Skeletal muscle tissue (tissue), 4 donors: ENCODE measurements around the gene TJAP1. TPM values are rescaled to one million over a fixed set of nuclear protein-coding genes. Genes with fewer than 3 reads are reported as not detected.
"Not testable (repeated sequence)": the region's sequence is repeated elsewhere in the genome, so short reads cannot be mapped to it uniquely, and the experiment has no call there.

Source experiments
- H3K27ac ChIP-seq: one replicate; pipeline ENCODE4 v1.7.0; 2013; ENCODE audit warnings: mild to moderate bottlenecking, low read depth, low read length, inconsistent platforms
- H3K27me3 ChIP-seq, 3 donors: one replicate each; pipeline ENCODE4 v1.7.0; 2013; ENCODE audit warnings: low read length in 3 of 3; ENCODE audit not compliant: control insufficient read depth in 3 of 3, insufficient read depth in 3 of 3
- H3K36me3 ChIP-seq, 3 donors: one replicate each; pipeline ENCODE4 v1.7.0; 2013; ENCODE audit warnings: low read length in 3 of 3; ENCODE audit not compliant: control insufficient read depth in 3 of 3, insufficient read depth in 3 of 3
- H3K4me1 ChIP-seq, 3 donors: one replicate each; pipeline ENCODE4 v1.7.0; 2013; ENCODE audit warnings: low read length in 3 of 3, mild to moderate bottlenecking in 3 of 3; ENCODE audit not compliant: control insufficient read depth in 3 of 3, insufficient read depth in 3 of 3
- H3K4me3 ChIP-seq, 3 donors: one replicate each; pipeline ENCODE4 v1.7.0; 2013; ENCODE audit warnings: low read length in 3 of 3
- H3K9ac ChIP-seq, 3 donors: one replicate each; pipeline ENCODE4 v1.7.0; 2013; ENCODE audit warnings: low read length in 3 of 3, mild to moderate bottlenecking in 3 of 3, moderate library complexity in 2 of 3, low read depth in 1 of 3
- H3K9me3 ChIP-seq, 3 donors: one replicate each; pipeline ENCODE4 v1.7.0; 2013; ENCODE audit warnings: low read length in 3 of 3; ENCODE audit not compliant: control insufficient read depth in 3 of 3
- total RNA-seq: library from RNA; depleted of rRNA; stranded (reverse); fragments of >200 nt; gene quantifications from one replicate; pipeline ENCODE4 v1.2.3, GENCODE V29; 2014
- donor health status: Osteomylitis.

TJAP1 gene
- total RNA-seq, 1 donor from 2014 or later: 7.8 TPM

GRCh38 chr6:43497689-43498088 is 20.3 kb downstream of the TJAP1 start:
- Histone ChIP-seq H3K9me3 (no peaks in the 10 kb centered on the region), H3K27ac (no peak overlapping the region), H3K4me1 (peaks cover 26 to 62% (median 48%) of the 10 kb centered on the region in 3 donors), H3K27me3 (no peaks in the 10 kb centered on the region), H3K36me3 (peaks cover 43 to 50% (median 46%) of the 10 kb centered on the region in 3 donors), H3K9ac (no peak overlapping the region), H3K4me3 (no peak overlapping the region)

GRCh38 chr6:43498291-43498690 is 20.9 kb downstream of the TJAP1 start:
- H3K27me3 ChIP-seq, H3K4me3 ChIP-seq, H3K9me3 ChIP-seq, H3K9ac ChIP-seq, H3K27ac ChIP-seq: not testable (repeated sequence)
- H3K4me1 ChIP-seq: peaks cover 20 to 56% (median 42%) of the 10 kb centered on the region in 3 donors
- H3K36me3 ChIP-seq: peaks cover 49 to 56% (median 52%) of the 10 kb centered on the region in 3 donors

DNA sequence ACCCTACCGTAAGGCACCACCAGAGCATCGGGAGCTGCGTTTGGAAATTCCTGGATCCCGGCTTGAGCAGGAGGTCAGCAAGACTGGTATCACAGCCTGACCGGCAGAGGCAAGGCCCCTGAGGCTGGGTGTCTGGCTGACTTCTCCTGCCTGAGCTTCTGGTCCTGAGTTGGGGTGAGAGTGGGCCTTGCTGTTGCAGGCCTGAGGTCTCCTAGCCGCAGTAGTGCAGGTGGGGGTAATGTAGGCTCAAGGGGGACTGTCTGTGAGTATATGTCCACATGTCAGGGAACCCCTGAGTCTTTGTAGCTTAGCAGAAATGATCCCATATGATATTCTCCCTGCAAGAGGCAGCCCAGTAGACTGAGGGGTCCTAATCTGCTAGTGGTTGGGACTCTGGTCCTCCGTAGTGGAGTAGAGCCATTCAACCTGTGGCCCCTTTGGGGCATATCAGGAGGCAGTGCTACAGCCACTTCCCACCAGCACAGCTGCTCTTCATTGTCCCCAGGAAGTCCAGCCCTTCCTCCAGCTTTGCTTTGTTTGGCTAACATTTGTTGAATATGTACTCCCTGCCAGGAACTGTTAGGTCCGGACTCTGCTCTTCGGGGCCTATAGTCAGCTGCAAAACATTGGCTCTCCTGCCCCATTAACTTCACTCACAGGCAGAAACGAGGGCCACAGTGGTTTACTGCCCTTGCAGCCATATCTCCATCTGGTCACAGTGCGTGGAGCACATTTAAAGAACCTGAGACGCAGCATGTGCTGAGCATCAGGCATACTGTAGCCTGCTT is 21.9 kb downstream of the TJAP1 start:
- H3K36me3 ChIP-seq: peaks cover 55 to 61% (median 58%) of the 10 kb centered on the region in 3 donors
- no peak overlapping the region for H3K9ac ChIP-seq
- H3K9me3 ChIP-seq: no peaks in the 10 kb centered on the region
- H3K27me3 ChIP-seq: no peaks in the 10 kb centered on the region
- no peak overlapping the region for H3K4me3 ChIP-seq
- peak overlapping the region; percentile 13 for H3K27ac ChIP-seq
- peaks cover 18 to 47% (median 33%) of the 10 kb centered on the region in 3 donors for H3K4me1 ChIP-seq

DNA sequence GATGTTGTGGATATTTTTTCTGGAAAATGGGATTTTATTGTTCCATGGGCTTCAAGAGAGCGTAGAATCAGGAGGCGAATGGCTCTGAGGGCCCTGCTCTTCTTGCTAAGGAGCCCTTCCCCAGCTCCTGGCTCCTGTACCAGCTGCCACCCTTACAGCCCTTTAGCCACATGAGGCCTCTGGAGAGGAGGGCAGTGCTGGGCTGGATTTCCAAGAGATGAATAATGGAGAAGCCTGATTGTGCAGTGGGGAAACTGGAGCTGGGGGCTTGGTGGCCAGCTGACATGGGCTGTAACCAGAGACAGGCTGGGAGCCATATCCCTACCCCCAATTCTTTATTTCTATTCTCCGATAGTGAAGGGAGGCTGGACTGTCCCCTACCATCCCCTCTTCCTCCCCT is 23.6 kb downstream of the TJAP1 start:
- no peak overlapping the region for H3K27ac ChIP-seq
- peaks cover 64 to 77% (median 68%) of the 10 kb centered on the region in 3 donors for H3K36me3 ChIP-seq
- no peaks in the 10 kb centered on the region for H3K27me3 ChIP-seq
- no peaks in the 10 kb centered on the region for H3K9me3 ChIP-seq
- H3K4me1 ChIP-seq: peaks cover 6 to 31% (median 22%) of the 10 kb centered on the region in 3 donors
- no peak overlapping the region for H3K4me3 ChIP-seq
- no peak overlapping the region for H3K9ac ChIP-seq

- no peak overlapping the region for H3K9ac ChIP-seq
- peaks cover 63 to 72% (median 68%) of the 10 kb centered on the region in 3 donors for H3K36me3 ChIP-seq
- no peak overlapping the region for H3K4me3 ChIP-seq
- H3K27me3 ChIP-seq: peaks cover 0 to 4% (median 3%) of the 10 kb centered on the region in 3 donors
- H3K27ac ChIP-seq: no peak overlapping the region
- peaks cover 4 to 25% (median 17%) of the 10 kb centered on the region in 3 donors for H3K4me1 ChIP-seq
- no peaks in the 10 kb centered on the region for H3K9me3 ChIP-seq
These were observed 25.3 kb downstream of the TJAP1 start for GRCh38 chr6:43502666-43503065.

- Histone ChIP-seq H3K4me1 (peaks cover 4 to 24% (median 17%) of the 10 kb centered on the region in 3 donors), H3K27me3 (peaks cover 0 to 12% (median 8%) of the 10 kb centered on the region in 3 donors), H3K36me3 (peaks cover 61 to 64% (median 63%) of the 10 kb centered on the region in 3 donors), H3K9me3 (no peaks in the 10 kb centered on the region), H3K9ac (no peak overlapping the region), H3K4me3 (no peak overlapping the region), H3K27ac (no peak overlapping the region)
These were observed 26.1 kb downstream of the TJAP1 start for GRCh38 chr6:43503443-43503842.

DNA sequence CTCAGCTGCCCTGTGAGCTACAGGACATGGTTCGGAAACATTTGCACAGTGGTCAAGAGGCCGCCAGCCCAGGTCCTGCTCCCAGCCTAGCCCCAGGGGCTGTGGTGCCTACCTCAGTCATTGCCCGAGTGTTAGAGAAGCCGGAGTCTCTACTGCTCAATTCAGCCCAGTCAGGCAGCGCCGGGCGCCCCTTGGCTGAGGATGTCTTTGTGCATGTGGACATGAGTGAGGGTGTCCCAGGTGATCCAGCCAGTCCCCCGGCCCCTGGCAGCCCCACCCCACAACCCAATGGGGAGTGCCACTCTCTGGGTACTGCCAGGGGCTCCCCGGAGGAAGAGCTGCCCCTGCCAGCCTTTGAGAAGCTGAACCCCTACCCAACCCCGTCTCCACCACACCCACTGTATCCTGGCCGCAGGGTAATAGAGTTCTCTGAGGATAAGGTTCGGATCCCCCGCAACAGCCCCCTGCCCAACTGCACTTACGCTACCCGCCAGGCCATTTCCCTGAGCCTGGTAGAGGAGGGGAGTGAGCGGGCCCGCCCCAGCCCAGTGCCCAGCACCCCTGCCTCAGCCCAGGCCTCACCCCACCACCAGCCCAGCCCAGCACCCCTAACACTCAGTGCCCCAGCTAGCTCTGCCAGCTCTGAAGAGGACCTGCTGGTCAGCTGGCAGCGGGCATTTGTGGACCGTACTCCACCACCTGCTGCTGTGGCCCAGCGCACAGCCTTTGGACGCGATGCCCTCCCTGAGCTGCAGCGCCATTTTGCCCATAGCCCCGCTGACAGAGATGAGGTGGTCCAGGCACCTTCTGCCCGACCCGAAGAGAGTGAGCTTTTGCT is 27.6 kb downstream of the TJAP1 start:
- Histone ChIP-seq H3K27ac (no peak overlapping the region), H3K27me3 (peaks cover 3 to 21% (median 19%) of the 10 kb centered on the region in 3 donors), H3K9me3 (no peaks in the 10 kb centered on the region), H3K36me3 (peaks cover 47 to 48% (median 48%) of the 10 kb centered on the region in 3 donors), H3K4me1 (peaks cover 13 to 25% (median 17%) of the 10 kb centered on the region in 3 donors), H3K4me3 (no peak overlapping the region), H3K9ac (no peak overlapping the region)

GRCh38 chr6:43505718-43506117 is 28.3 kb downstream of the TJAP1 start:
- Histone ChIP-seq H3K27ac (no peak overlapping the region), H3K9ac (no peak overlapping the region), H3K36me3 (peaks cover 40 to 41% (median 41%) of the 10 kb centered on the region in 3 donors), H3K4me1 (peaks cover 17 to 24% (median 19%) of the 10 kb centered on the region in 3 donors), H3K27me3 (peaks cover 3 to 21% (median 19%) of the 10 kb centered on the region in 3 donors), H3K4me3 (no peak overlapping the region), H3K9me3 (no peaks in the 10 kb centered on the region)

DNA sequence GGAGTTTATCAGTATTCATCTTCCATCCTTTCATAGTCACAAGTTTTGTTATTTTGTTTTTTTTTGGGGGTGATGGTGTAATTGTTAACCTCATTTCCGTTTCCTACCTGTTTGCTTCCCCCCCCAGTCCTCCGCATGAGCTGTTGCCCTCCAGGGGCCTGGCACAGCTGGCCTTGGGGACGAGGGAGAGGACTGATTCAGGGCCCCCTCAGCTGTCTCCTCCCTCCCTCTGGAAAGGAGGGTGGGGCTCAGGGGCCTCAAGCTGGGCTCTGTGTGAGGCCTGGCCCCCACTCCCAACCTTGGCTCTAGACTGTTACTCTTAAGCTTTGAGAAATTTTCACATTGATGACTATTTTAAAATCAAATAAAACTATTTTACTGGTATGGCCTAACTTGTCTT is 28.8 kb downstream of the TJAP1 start:
- Histone ChIP-seq H3K4me1 (peaks cover 19 to 26% (median 22%) of the 10 kb centered on the region in 3 donors), H3K27ac (no peak overlapping the region), H3K36me3 (peaks cover 35 to 41% (median 41%) of the 10 kb centered on the region in 3 donors), H3K4me3 (no peak overlapping the region), H3K9ac (peak overlapping the region in 1 of 3 donors; percentile 64), H3K9me3 (no peaks in the 10 kb centered on the region), H3K27me3 (peaks cover 3 to 21% (median 19%) of the 10 kb centered on the region in 3 donors)
